Endodermal cell (in vitro differentiated cells): ENCODE measurements around the gene COL4A5. TPM values are rescaled to one million over a fixed set of nuclear protein-coding genes. Genes with fewer than 3 reads are reported as not detected.

ENCODE experiments used
- DNase-seq: peaks from one replicate; pipeline ENCODE4 v3.0.0-alpha.2; 2017
- H3K27ac ChIP-seq: 2 replicates; pipeline ENCODE4 v1.5.1; 2013; ENCODE audit warnings: mild to moderate bottlenecking, low read depth, low read length, moderate library complexity
- H3K27me3 ChIP-seq: 2 replicates; pipeline ENCODE4 v1.6.1; 2013; ENCODE audit warnings: mild to moderate bottlenecking, low read length, moderate library complexity; ENCODE audit not compliant: insufficient read depth, control insufficient read depth, poor library complexity, severe bottlenecking
- H3K36me3 ChIP-seq: 2 replicates; pipeline ENCODE4 v1.7.0; 2013; ENCODE audit warnings: mild to moderate bottlenecking, low read length, moderate library complexity; ENCODE audit not compliant: control insufficient read depth, insufficient read depth
- H3K4me1 ChIP-seq: one replicate; pipeline ENCODE4 v1.7.0; 2013; ENCODE audit warnings: low read length; ENCODE audit not compliant: control insufficient read depth, insufficient read depth
- H3K4me3 ChIP-seq: 2 replicates; pipeline ENCODE4 v1.5.1; 2013; ENCODE audit warnings: mild to moderate bottlenecking, low read length, moderate library complexity
- H3K9ac ChIP-seq: 2 replicates; pipeline ENCODE4 v1.6.1; 2013; ENCODE audit warnings: mild to moderate bottlenecking, low read length, moderate library complexity; ENCODE audit not compliant: poor library complexity, severe bottlenecking; ENCODE audit errors: extremely low read depth
- H3K9me3 ChIP-seq: 2 replicates; pipeline ENCODE4 v1.6.1; 2013; ENCODE audit warnings: mild to moderate bottlenecking, low read length, moderate library complexity; ENCODE audit not compliant: control insufficient read depth
- H3K27ac Mint-ChIP-seq: 2 replicates; pipeline ENCODE4 v1.8.0; 2020; ENCODE audit warnings: mixed read lengths
- H3K27me3 Mint-ChIP-seq: 2 replicates; pipeline ENCODE4 v1.8.0; 2021; ENCODE audit warnings: mild to moderate bottlenecking, mixed read lengths; ENCODE audit not compliant: insufficient read depth
- H3K36me3 Mint-ChIP-seq: 2 replicates; pipeline ENCODE4 v1.8.0; 2020; ENCODE audit warnings: low read depth, mixed read lengths
- H3K4me1 Mint-ChIP-seq: 2 replicates; pipeline ENCODE4 v1.8.0; 2020; ENCODE audit warnings: mixed read lengths
- H3K4me3 Mint-ChIP-seq: 2 replicates; pipeline ENCODE4 v1.8.0; 2020; ENCODE audit warnings: mild to moderate bottlenecking, moderate library complexity, mixed read lengths
- H3K9me3 Mint-ChIP-seq: 2 replicates; pipeline ENCODE4 v1.8.0; 2020; ENCODE audit warnings: mild to moderate bottlenecking, mixed read lengths
- WGBS, 2 experiments: methylation state at CpG; one replicate each; pipeline versions ENCODE4 v1.1.5 to v1.1.7; 2013; ENCODE audit warnings: missing lambda C conversion rate in 2 of 2, mixed read lengths in 1 of 2; ENCODE audit not compliant: insufficient coverage in 1 of 2, insufficient read length in 1 of 2; 5-methylcytosine and 5-hydroxymethylcytosine counted together
- total RNA-seq, 2 donors: library from RNA; stranded (reverse); fragmentation: NEBNext Ultra II Directional in 1 of 2; extraction: Animal tissue kit (Norgen Biotek cat#: 25700) in 1 of 2; gene quantifications; 2 replicates in 1 of 2; 3 replicates in 1 of 2; pipeline ENCODE4 v1.2.1, GENCODE V29; 2021
- TF ChIP-seq, protein P1 (sequence below): fragments of 200-600 bp; sonication (generic); conservative IDR thresholded peaks from 2 replicates; pipeline ENCODE4 v1.5.0; 2021; ENCODE audit warnings: antibody characterized with exemption, mild to moderate bottlenecking

The COL4A5 gene
- total RNA-seq, 2 donors from 2014 or later = 212 to 365 TPM

- Histone ChIP-seq H3K36me3 (no peaks in the 10 kb centered on the region), H3K27me3 (peaks cover 63% of the 10 kb centered on the region), H3K4me3 (peak overlapping the region; percentile 79), H3K9ac (no peak overlapping the region), H3K4me1 (no peaks in the 10 kb centered on the region), H3K27ac (no peak overlapping the region), H3K9me3 (no peaks in the 10 kb centered on the region)
- peaks cover 56% of the 10 kb centered on the region for H3K27me3 Mint-ChIP-seq
- peak overlapping the region; percentile 79 for H3K4me3 Mint-ChIP-seq
- DNase-seq = no peak
- TF ChIP-seq, protein P1, sequence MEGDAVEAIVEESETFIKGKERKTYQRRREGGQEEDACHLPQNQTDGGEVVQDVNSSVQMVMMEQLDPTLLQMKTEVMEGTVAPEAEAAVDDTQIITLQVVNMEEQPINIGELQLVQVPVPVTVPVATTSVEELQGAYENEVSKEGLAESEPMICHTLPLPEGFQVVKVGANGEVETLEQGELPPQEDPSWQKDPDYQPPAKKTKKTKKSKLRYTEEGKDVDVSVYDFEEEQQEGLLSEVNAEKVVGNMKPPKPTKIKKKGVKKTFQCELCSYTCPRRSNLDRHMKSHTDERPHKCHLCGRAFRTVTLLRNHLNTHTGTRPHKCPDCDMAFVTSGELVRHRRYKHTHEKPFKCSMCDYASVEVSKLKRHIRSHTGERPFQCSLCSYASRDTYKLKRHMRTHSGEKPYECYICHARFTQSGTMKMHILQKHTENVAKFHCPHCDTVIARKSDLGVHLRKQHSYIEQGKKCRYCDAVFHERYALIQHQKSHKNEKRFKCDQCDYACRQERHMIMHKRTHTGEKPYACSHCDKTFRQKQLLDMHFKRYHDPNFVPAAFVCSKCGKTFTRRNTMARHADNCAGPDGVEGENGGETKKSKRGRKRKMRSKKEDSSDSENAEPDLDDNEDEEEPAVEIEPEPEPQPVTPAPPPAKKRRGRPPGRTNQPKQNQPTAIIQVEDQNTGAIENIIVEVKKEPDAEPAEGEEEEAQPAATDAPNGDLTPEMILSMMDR = no peak
- H3K4me1 Mint-ChIP-seq = peaks cover 41% of the 10 kb centered on the region
- no peak overlapping the region for H3K27ac Mint-ChIP-seq
- H3K9me3 Mint-ChIP-seq = no peaks in the 10 kb centered on the region
- 78 to 80% methylated on average over 1 to 7 of the region's 7 CpGs for WGBS, 2 experiments
- H3K36me3 Mint-ChIP-seq = no peaks in the 10 kb centered on the region
Measured at GRCh38 chrX:108734426-108734825, 294.8 kb downstream of the COL4A5 start.

- 2 to 13% methylated on average over 12 to 36 of the region's 36 CpGs for WGBS, 2 experiments
- peak overlapping the region; percentile 79 for H3K4me3 ChIP-seq
- H3K27me3 Mint-ChIP-seq = peaks cover 56% of the 10 kb centered on the region
Measured at GRCh38 chrX:108735091-108735678, 295.5 kb downstream of the COL4A5 start.

GRCh38 chrX:108735679-108736508 lies 296.3 kb downstream of the COL4A5 start:
- peaks cover 36% of the 10 kb centered on the region for H3K4me1 Mint-ChIP-seq
- 0 to 2% methylated on average over 7 to 80 of the region's 82 CpGs for WGBS, 2 experiments
- peaks cover 63% of the 10 kb centered on the region for H3K27me3 ChIP-seq
- no peaks in the 10 kb centered on the region for H3K36me3 Mint-ChIP-seq
- TF ChIP-seq, protein P1 = no peak
- H3K4me1 ChIP-seq = no peaks in the 10 kb centered on the region
- no peak for DNase-seq
- no peak overlapping the region for H3K9ac ChIP-seq
- peak overlapping the region; percentile 91 for H3K27ac Mint-ChIP-seq
- no peaks in the 10 kb centered on the region for H3K36me3 ChIP-seq
- peak overlapping the region; percentile 79 for H3K4me3 Mint-ChIP-seq
- no peak overlapping the region for H3K27ac ChIP-seq
- H3K4me3 ChIP-seq = peak overlapping the region; percentile 79
- no peaks in the 10 kb centered on the region for H3K9me3 Mint-ChIP-seq
- no peaks in the 10 kb centered on the region for H3K9me3 ChIP-seq
- peaks cover 56% of the 10 kb centered on the region for H3K27me3 Mint-ChIP-seq

More at GRCh38 chrX:108735091-108735678, 295.5 kb downstream of the COL4A5 start:
- H3K27me3 ChIP-seq = peaks cover 63% of the 10 kb centered on the region
- no peaks in the 10 kb centered on the region for H3K9me3 ChIP-seq
- no peaks in the 10 kb centered on the region for H3K9me3 Mint-ChIP-seq
- no peak overlapping the region for H3K9ac ChIP-seq
- no peaks in the 10 kb centered on the region for H3K36me3 ChIP-seq
- H3K27ac Mint-ChIP-seq = no peak overlapping the region
- no peaks in the 10 kb centered on the region for H3K4me1 ChIP-seq
- H3K4me1 Mint-ChIP-seq = peaks cover 41% of the 10 kb centered on the region
- H3K36me3 Mint-ChIP-seq = no peaks in the 10 kb centered on the region
- peak; percentile 86 for DNase-seq
- TF ChIP-seq, protein P1 = peak; percentile 84
- H3K27ac ChIP-seq = no peak overlapping the region
- H3K4me3 Mint-ChIP-seq = peak overlapping the region; percentile 79
